GM20431 (cell line): ENCODE data around the gene SPIB.
"Not testable (repeated sequence)": the region's sequence is repeated elsewhere in the genome, so short reads cannot be mapped to it uniquely, and the experiment has no call there.

Experiments used
- in situ Hi-C: fragments of 300-500 bp; cut with MseI, MboI; formaldehyde crosslinking; loops from one replicate; pipeline ENCODE4 v1.15.0; 2020; ENCODE audit warnings: low sequenced_read_pairs; ENCODE audit not compliant: unreplicated experiment

The SPIB gene

GRCh38 chr19:50461066-50461875 lies 42.5 kb downstream of the SPIB start:
- in situ Hi-C loops = loop anchor here (10.0 kb wide), 1 partner anchor 86 kb away; the partner anchor contains the start of gene NR1H2

- in situ Hi-C loops = loop anchor here (10.0 kb wide), 1 partner anchor 88 kb away; the partner anchor contains the start of gene NR1H2
Observed at GRCh38 chr19:50462970-50463369, 44.2 kb downstream of the SPIB start.

GRCh38 chr19:50464348-50464747 lies 45.6 kb downstream of the SPIB start:
- in situ Hi-C loops = loop anchor here (10.0 kb wide), 1 partner anchor 90 kb away; the partner anchor contains the start of gene NR1H2

GRCh38 chr19:50465000-50465399 lies 46.3 kb downstream of the SPIB start:
- in situ Hi-C loops = loop anchor here (10.0 kb wide), 1 partner anchor 90 kb away; the partner anchor contains the start of gene NR1H2

- in situ Hi-C loops = loop anchor here (10.0 kb wide), 1 partner anchor 91 kb away; the partner anchor contains the start of gene NR1H2
Observed at GRCh38 chr19:50465986-50466705, 47.4 kb downstream of the SPIB start.

- in situ Hi-C loops = loop anchor here (10.0 kb wide), 1 partner anchor 92 kb away; the partner anchor contains the start of gene NR1H2
Observed at GRCh38 chr19:50466706-50467039, 47.9 kb downstream of the SPIB start.

- in situ Hi-C loops = loop anchor here (10.0 kb wide), 1 partner anchor 93 kb away; the partner anchor contains the start of gene NR1H2
Observed at GRCh38 chr19:50467566-50467965, 48.8 kb downstream of the SPIB start.

GRCh38 chr19:50468818-50469217 lies 50.1 kb downstream of the SPIB start:
- in situ Hi-C loops = loop anchor here (10.0 kb wide), 1 partner anchor 94 kb away; the partner anchor contains the start of gene NR1H2

- in situ Hi-C loops = not testable (repeated sequence)
Observed at GRCh38 chr19:50473336-50473735, 54.6 kb downstream of the SPIB start.

GRCh38 chr19:50475101-50475568 lies 56.4 kb downstream of the SPIB start:
- in situ Hi-C loops = no loop called here

- in situ Hi-C loops = no loop called here
Observed at GRCh38 chr19:50475736-50476223, 57.0 kb downstream of the SPIB start.

- in situ Hi-C loops = no loop called here
Observed at GRCh38 chr19:50476224-50476906, 57.6 kb downstream of the SPIB start, which contains the start of the genes EMC10 and GARIN5A. Gene EMC10 (plus strand): TSS chr19:50476507. CDS start chr19:50476545, 38 bp downstream. Gene GARIN5A (minus strand): TSS chr19:50476848. CDS start chr19:50476388, 460 bp downstream.

GRCh38 chr19:50476907-50477238 lies 58.1 kb downstream of the SPIB start:
- in situ Hi-C loops = no loop called here

GRCh38 chr19:50477751-50478515 lies 59.2 kb downstream of the SPIB start:
- in situ Hi-C loops = no loop called here

- in situ Hi-C loops = no loop called here
Observed at GRCh38 chr19:50478901-50479715, 60.4 kb downstream of the SPIB start.

- in situ Hi-C loops = no loop called here
Observed at GRCh38 chr19:50479761-50480251, 61.1 kb downstream of the SPIB start.

GRCh38 chr19:50480281-50481111 lies 61.8 kb downstream of the SPIB start:
- in situ Hi-C loops = no loop called here
